Activated CD4-positive, alpha-beta memory T cell treated with anti-CD3 and anti-CD28 coated beads for 36 hours (primary cell): ENCODE results near the gene MRPL20. TPM values are rescaled to one million over a fixed set of nuclear protein-coding genes. Genes with fewer than 3 reads are reported as not detected.
"Not testable (repeated sequence)": the region's sequence is repeated elsewhere in the genome, so short reads cannot be mapped to it uniquely, and the experiment has no call there.

Experiments
- CTCF ChIA-PET: fragments of 350-600 bp; sonication (Branson Sonifier 250); formaldehyde crosslinking; loops from one replicate; lab custom pipeline; 2021; ENCODE audit warnings: antibody characterized with exemption, inconsistent platforms; lab: Charles Lee
- POLR2A ChIA-PET: fragments of 350-600 bp; sonication (Branson Sonifier 250); formaldehyde crosslinking; loops from one replicate; lab custom pipeline; 2021; ENCODE audit warnings: antibody characterized with exemption; lab: Charles Lee
- DNase-seq: peaks from one replicate; pipeline ENCODE4 v3.0.0-alpha.2; 2020
- H3K27ac Mint-ChIP-seq: one replicate; pipeline ENCODE4 v1.8.0; 2021; ENCODE audit warnings: mixed read lengths
- H3K27me3 Mint-ChIP-seq: one replicate; pipeline ENCODE4 v1.8.0; 2021; ENCODE audit warnings: mixed read lengths
- H3K36me3 Mint-ChIP-seq: one replicate; pipeline ENCODE4 v1.8.0; 2021; ENCODE audit warnings: mixed read lengths
- H3K4me1 Mint-ChIP-seq: one replicate; pipeline ENCODE4 v1.8.0; 2021; ENCODE audit warnings: low read depth, mixed read lengths
- H3K4me3 Mint-ChIP-seq: one replicate; pipeline ENCODE4 v1.8.0; 2021; ENCODE audit warnings: mild to moderate bottlenecking, mixed read lengths
- H3K9me3 Mint-ChIP-seq: one replicate; pipeline ENCODE4 v1.8.0; 2021; ENCODE audit warnings: mixed read lengths
- intact Hi-C: fragments of 100-400 bp; cut with micrococcal nuclease; formaldehyde crosslinking; loops from one replicate; pipeline ENCODE4 v1.15.1; 2023
- total RNA-seq, 2 experiments: library from RNA; stranded (reverse); gene quantifications; one replicate each; pipeline ENCODE4 v1.2.3, GENCODE V29; 2021

Gene MRPL20
- total RNA-seq, result 100 to 1,000 TPM; 122 to 123 TPM

DNA sequence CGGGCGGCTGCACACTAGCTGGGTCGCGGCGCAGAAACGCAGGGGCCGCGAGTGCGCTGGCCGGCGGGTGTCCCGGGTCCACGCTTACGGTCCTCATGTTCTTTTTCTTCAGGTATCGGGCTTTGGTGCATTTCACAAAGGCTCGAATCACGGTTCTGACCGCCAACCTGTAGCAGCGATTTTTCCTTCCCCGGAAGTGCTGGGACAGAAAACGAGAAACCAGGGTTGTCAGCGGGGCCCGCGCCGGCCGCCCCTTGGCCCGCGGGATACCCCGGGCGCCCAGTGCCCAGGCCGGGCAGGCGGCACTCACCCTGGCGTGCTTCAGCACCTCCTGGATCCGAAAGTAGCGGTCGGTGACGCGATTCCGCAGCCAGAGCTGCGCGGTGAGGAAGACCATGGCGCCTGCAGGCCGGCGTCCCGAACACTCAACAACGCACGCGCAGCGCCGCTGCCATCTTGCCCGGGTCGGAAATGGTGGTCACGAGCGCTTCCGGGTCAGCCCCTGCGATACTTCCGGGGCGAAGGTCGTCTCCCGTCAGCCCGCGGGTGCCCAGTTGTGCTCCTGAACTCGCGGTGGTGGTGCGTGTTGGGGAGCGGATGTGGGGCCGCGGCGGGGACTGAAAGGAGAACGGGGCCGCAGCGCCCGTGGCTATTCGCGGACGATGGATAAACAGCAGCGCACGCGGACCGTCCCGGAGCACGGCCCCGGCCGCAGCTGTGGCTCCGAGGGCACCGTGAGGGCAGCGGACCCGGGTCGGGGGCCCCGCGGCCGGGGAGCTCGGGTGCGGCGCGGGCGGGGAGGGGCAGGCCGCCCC is at the start of gene MRPL20:
Gene MRPL20 (minus strand): TSS at position 473 of the 815 bp plus-strand sequence. CDS start 76 bp downstream, at position 397.
- H3K27me3 Mint-ChIP-seq, result no peaks in the 10 kb centered on the region
- peak within 1 kb of the TSS; percentile 94 for H3K27ac Mint-ChIP-seq
- H3K9me3 Mint-ChIP-seq, result peaks cover under 1% of the 10 kb centered on the region
- H3K4me1 Mint-ChIP-seq, result peaks cover 48% of the 10 kb centered on the region
- peaks cover 47% of the 10 kb centered on the region for H3K36me3 Mint-ChIP-seq
- ChIA-PET CTCF (interaction anchor here (1.6 to 1.9 kb wide), 3 partner anchors 8 to 34 kb away, joined by 5 to 11 read pairs (median 8); partner anchors contain the start of genes AURKAIP1 and CCNL2), POLR2A (interaction anchor here (0.6 to 1.6 kb wide), 8 partner anchors 8 to 209 kb away, joined by 3 to 17 read pairs (median 3); partner anchors contain the start of genes CCNL2, MIB2 and UBE2J2)
- DNase-seq, result peak; percentile 98
- intact Hi-C loops, result loop anchor here (1.0 to 10.0 kb wide), 3 partner anchors 8 to 98 kb away; partner anchors contain the start of genes AURKAIP1 and CCNL2
- peak within 1 kb of the TSS; percentile 93 for H3K4me3 Mint-ChIP-seq

DNA sequence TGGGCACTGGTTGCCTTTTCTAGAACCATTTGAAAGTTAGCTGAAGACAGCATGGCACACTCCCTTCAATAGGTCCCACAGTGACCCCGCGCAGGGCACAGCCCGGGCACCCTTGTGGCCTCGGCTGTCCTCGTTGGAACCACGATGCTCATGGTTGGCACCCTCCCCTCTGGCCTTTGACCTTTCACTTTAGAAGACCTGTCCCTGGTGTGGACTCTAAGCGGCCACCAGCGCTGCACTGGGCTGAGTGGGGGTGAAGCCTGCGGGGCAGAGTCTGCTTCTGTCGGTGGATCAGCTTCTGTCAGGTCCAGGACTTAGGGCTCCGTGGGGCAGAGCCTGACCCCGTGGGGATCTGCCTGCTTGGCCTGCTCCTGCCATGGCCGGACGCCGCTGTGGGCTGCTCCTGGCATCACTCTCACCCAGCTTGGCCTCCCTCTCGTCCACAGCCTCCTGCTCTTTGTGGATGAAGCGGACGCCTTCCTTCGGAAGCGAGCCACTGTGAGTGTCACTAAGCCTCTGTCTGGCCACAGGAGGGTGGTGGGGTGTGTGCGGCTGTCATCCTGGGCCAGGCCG is 49.7 kb upstream of the MRPL20 start:
- DNase-seq, H3K36me3 Mint-ChIP-seq, H3K27me3 Mint-ChIP-seq, H3K4me1 Mint-ChIP-seq, H3K9me3 Mint-ChIP-seq, H3K27ac Mint-ChIP-seq, H3K4me3 Mint-ChIP-seq, CTCF ChIA-PET, POLR2A ChIA-PET, intact Hi-C loops: not testable (repeated sequence)

DNA sequence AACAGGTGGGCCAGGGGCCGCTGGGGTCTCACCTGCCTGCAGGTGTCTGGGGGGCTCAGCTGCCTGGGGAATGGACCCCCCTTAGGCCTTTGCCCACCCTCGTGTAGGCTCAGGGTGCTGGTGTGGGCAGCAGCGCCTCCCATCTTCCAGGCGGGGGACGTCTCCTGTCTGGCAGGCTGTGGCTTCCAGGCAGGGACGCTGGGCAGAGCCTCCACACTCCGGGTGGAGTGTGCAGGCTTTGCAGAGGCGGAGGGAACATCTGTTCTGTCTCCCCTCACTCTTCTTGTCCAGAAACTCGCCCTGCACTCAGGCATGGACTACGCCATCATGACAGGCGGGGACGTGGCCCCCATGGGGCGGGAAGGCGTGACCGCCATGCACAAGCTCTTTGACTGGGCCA is 48.8 kb upstream of the MRPL20 start:
- H3K36me3 Mint-ChIP-seq, DNase-seq, CTCF ChIA-PET, H3K27ac Mint-ChIP-seq, POLR2A ChIA-PET, H3K27me3 Mint-ChIP-seq, H3K4me3 Mint-ChIP-seq, H3K4me1 Mint-ChIP-seq, H3K9me3 Mint-ChIP-seq, intact Hi-C loops: not testable (repeated sequence)

DNA sequence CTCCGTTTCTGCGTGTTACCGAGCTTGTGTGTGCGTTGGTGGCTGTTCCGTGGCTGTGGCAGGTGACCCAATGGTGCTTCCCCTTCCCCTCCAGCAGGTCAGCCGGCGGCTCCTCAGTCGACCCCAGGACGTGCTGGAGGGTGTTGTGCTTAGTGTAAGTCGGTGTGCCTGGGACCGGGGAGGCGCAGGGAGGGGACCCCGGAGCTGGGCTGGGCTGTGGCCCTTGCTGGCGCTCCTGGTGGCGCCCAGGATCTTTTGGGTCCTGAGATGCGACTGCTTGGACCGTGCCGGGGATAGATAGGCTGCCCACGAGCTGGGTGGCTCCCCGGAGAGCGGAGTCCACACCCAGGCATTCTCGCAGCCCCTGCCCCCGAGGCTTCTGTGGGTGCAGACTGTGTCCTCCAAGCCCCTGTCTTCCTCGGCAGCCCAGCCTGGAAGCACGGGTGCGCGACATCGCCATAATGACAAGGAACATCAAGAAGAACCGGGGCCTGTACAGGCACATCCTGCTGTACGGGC is 48.3 kb upstream of the MRPL20 start:
- Mint-ChIP-seq H3K9me3 (no peaks in the 10 kb centered on the region), H3K36me3 (no peaks in the 10 kb centered on the region), H3K27me3 (no peaks in the 10 kb centered on the region), H3K4me1 (no peaks in the 10 kb centered on the region), H3K4me3 (no peak overlapping the region), H3K27ac (no peak overlapping the region)
- ChIA-PET CTCF (no interaction called here), POLR2A (no interaction called here)
- intact Hi-C loops, result no loop called here
- no peak for DNase-seq

DNA sequence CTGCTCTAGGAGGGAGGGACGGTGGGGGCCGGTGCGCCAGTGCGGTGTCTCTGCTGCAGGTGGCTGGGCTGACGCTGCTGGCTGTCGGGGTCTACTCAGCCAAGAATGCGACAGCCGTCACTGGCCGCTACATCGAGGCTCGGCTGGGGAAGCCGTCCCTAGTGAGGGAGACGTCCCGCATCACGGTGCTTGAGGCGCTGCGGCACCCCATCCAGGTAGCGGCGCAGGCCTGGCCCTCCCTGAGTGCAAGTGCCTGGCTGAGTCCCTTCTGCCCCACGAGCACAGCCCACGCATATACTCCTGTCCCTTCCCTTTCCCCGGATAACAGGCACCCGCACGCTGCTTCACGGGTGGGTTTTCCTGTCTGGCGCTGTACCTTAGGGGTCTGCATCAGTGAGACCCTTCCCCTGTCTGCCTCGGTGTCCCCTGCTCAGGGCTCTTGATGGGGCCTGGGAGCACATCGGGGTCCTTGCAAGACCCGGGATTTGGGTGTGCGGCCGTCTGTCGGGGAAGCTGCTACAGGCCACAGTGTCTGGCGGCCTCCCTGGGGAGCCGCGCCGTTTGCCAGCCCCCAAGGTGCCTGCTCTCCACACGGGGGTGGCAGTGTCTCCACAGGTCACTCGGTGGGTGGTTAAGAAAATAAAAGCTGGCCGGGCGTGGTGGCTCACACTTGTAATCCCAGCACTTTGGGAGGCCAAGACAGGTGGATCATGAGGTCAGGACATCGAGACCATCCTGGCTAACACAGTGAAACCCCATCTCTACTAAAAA is 47.4 kb upstream of the MRPL20 start:
- POLR2A ChIA-PET, H3K36me3 Mint-ChIP-seq, H3K4me1 Mint-ChIP-seq, H3K4me3 Mint-ChIP-seq, H3K27ac Mint-ChIP-seq, H3K27me3 Mint-ChIP-seq, DNase-seq, intact Hi-C loops, CTCF ChIA-PET, H3K9me3 Mint-ChIP-seq: not testable (repeated sequence)

DNA sequence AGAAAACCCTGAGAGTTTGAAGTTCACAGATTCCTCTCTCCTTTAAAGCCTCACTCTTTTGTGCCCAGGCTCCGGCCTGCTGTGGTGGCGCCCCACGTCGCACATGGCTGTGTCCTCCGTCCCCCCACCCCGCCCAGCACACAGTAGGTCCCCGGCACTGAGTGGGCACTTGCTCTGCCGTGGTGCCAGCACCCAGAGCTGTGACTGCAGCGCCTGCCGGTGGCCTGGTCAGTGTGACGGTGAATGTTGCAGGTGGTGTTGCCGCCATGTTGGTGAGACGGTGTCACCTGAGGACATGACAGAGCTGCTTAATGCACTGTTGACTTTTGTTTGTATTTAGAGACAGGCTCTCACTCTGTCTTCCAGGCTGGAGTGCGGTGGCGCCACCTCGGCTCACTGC is 45.8 kb upstream of the MRPL20 start:
- H3K4me3 Mint-ChIP-seq, result no peak overlapping the region
- intact Hi-C loops, result no loop called here
- CTCF ChIA-PET, result no interaction called here

DNA sequence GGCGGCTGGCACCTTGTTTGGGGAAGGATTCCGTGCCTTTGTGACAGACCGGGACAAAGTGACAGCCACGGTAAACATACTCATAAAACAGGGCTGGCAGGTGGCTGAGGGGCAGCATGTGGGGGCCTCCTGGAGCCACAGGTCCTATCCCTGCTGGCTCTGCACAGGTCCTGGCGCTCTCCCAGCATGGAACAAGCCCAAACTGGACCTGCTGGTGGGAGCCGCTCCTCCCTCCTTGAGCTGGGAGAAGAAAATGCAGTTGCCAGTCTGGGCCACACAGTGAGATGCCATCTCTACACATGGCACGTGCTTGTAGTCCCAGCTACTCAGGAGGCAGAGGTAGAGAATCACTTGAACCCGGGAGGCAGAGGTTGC is 45.3 kb upstream of the MRPL20 start:
- intact Hi-C loops, result not testable (repeated sequence)

More for the DNA sequence above, 45.8 kb upstream of the MRPL20 start:
- Mint-ChIP-seq H3K27ac (no peak overlapping the region), H3K36me3 (no peaks in the 10 kb centered on the region), H3K4me1 (no peaks in the 10 kb centered on the region), H3K9me3 (no peaks in the 10 kb centered on the region), H3K27me3 (peaks cover 1% of the 10 kb centered on the region)
- POLR2A ChIA-PET, result no interaction called here
- no peak for DNase-seq

DNA sequence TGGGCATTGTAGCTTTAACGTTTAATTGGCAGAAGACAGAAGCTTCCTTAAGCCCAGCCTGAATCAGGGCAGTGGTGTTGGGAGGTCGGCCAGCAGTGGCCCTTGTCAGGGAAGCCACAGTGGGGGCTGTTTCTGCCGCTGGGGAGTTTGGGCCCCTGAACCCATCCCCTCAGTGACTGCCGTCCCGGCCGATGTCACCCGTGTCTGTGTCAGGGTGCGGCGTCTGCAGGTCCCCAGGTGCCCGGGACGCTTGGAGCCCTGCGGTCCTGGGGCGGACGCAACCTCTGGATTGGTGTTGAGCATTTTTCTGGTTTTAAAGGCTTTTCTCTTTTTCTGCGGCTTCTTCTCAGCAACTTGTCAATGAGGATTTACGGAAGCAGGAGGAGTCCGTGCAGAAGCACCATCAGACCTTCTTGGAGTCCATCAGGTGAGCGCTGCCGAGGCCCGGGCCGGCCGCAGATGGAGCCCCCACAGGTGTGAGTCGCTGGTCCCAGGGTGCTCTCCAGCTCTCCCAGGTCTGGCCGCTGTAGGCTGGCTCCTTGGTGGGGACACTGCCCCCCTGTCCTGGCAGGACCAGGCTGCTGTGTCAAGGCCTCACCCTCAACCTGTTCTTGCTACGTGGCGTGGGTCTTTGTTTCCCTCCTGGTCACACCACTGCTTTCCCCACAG is 44.7 kb upstream of the MRPL20 start:
- ChIA-PET CTCF (no interaction called here), POLR2A (no interaction called here)
- DNase-seq, result no peak
- no peak overlapping the region for H3K27ac Mint-ChIP-seq
- intact Hi-C loops, result no loop called here
- H3K27me3 Mint-ChIP-seq, result peaks cover 1% of the 10 kb centered on the region
- H3K9me3 Mint-ChIP-seq, result no peaks in the 10 kb centered on the region
- H3K36me3 Mint-ChIP-seq, result no peaks in the 10 kb centered on the region
- no peaks in the 10 kb centered on the region for H3K4me1 Mint-ChIP-seq
- no peak overlapping the region for H3K4me3 Mint-ChIP-seq

More for the DNA sequence above, 45.3 kb upstream of the MRPL20 start:
- H3K36me3 Mint-ChIP-seq, H3K9me3 Mint-ChIP-seq, POLR2A ChIA-PET, H3K27ac Mint-ChIP-seq, CTCF ChIA-PET, H3K4me3 Mint-ChIP-seq, H3K4me1 Mint-ChIP-seq, H3K27me3 Mint-ChIP-seq, DNase-seq: not testable (repeated sequence)

DNA sequence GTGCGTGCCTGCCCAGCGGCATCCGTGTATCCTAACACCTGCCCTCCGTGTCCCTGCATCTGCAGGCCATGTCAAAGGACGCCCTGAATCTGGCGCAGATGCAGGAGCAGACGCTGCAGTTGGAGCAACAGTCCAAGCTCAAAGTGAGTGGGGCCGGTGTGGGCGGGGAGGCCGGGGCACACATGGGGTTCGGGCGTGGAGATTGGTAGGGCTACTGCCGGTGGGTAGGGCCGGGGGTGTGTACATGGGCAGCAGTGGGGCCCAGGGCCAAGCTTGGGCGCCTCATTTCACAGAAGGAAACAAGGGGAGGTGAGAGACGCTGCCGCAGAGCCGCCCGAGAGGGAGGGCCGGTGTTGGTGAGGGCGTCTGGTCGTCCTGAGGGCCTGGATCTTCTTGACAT is 43.5 kb upstream of the MRPL20 start:
- H3K4me1 Mint-ChIP-seq, H3K27ac Mint-ChIP-seq, H3K4me3 Mint-ChIP-seq, H3K9me3 Mint-ChIP-seq, POLR2A ChIA-PET, H3K27me3 Mint-ChIP-seq, intact Hi-C loops, DNase-seq, H3K36me3 Mint-ChIP-seq, CTCF ChIA-PET: not testable (repeated sequence)

DNA sequence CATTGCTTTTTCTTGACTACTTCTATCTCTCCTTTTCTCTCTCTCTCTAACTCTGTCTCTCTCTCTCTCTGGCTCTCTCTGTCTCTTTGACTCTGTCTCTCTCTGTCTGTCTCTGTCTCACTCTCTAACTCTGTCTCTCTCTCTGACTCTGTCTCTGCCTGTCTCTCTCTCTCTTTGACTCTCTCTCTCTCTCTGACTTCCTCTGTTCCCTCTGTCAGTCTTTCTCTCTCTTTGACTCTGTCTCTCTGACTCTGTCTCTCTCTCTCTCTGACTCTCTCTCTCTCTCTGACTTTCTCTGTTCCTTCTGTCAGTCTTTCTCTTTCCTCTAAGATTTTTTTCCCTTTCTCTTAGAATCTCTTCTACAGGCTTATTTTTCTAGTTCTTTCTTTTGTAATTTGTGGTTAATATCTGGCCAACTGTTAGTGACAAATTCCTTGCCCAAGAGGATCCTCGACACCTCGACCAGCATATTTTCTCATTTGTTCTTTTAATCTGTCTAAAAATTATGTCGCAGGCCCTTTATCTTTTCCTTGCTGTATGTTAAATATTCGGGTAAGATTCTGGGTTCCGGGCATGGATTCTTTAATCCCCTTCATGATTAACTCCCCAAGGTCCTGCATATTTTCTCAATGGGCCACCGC is 42.1 kb upstream of the MRPL20 start, which contains the start of gene ATAD3C:
Gene ATAD3C (plus strand): TSS at position 591 of the 641 bp plus-strand sequence. CDS start 995 bp downstream, outside the sequence.
- intact Hi-C loops, result no loop called here
- H3K27me3 Mint-ChIP-seq, result peaks cover 1% of the 10 kb centered on the region
- H3K27ac Mint-ChIP-seq, result no peak within 1 kb of the TSS
- no peaks in the 10 kb centered on the region for H3K36me3 Mint-ChIP-seq
- ChIA-PET POLR2A (no interaction called here), CTCF (no interaction called here)
- no peaks in the 10 kb centered on the region for H3K9me3 Mint-ChIP-seq
- H3K4me1 Mint-ChIP-seq, result no peaks in the 10 kb centered on the region
- H3K4me3 Mint-ChIP-seq, result no peak within 1 kb of the TSS
- no peak for DNase-seq

DNA sequence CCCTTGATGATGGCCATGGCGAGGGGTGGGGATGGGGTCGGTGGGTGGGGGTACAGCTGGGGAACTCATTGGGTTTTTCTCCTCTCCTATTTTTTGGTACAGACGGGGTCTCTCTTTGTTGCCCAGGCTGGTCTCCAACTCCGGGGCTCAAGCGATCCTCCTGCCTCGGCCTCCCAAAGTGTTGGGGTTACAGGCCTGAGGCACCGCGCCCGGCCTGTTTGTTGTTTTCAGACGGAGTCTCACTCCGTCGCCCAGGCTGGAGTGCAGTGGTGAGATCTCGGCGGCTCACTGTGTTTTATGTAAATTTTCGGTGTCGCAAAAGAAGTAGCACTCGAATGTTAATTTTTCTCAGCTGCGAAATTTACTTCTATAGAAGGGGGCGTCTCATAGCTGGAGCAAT is 39.5 kb upstream of the MRPL20 start:
- H3K27ac Mint-ChIP-seq, CTCF ChIA-PET, DNase-seq, H3K36me3 Mint-ChIP-seq, H3K4me3 Mint-ChIP-seq, H3K4me1 Mint-ChIP-seq, intact Hi-C loops, H3K9me3 Mint-ChIP-seq, H3K27me3 Mint-ChIP-seq, POLR2A ChIA-PET: not testable (repeated sequence)
